AG04449 (cell line): ENCODE measurements around the gene IRS2.

Experiments
- CTCF ChIA-PET: fragments of 350-600 bp; formaldehyde crosslinking; extraction: SDS; loops from one replicate; lab custom pipeline; 2021; ENCODE audit warnings: antibody characterized with exemption; lab: Yijun Ruan, JAX
- POLR2A ChIA-PET: fragments of 400-600, 350-600 bp; formaldehyde crosslinking; extraction: SDS; loops from one replicate; lab custom pipeline; 2020; ENCODE audit warnings: antibody characterized with exemption, inconsistent platforms; lab: Yijun Ruan, JAX
- DNase-seq: peaks from one replicate; pipeline ENCODE4 v3.0.0-alpha.2; 2010; ENCODE audit warnings: low read depth, low spot score
- H3K4me3 ChIP-seq: 2 replicates; pipeline ENCODE4 v1.5.1; 2011; ENCODE audit warnings: low read depth, mild to moderate bottlenecking, control low read depth, low read length
- CTCF ChIP-seq: IDR thresholded peaks from one replicate; pipeline ENCODE4 v1.5.1; 2011; ENCODE audit warnings: mild to moderate bottlenecking, moderate library complexity, low read length, control low read depth, inconsistent platforms; ENCODE audit not compliant: insufficient read depth; ENCODE audit errors: missing control alignments

The IRS2 gene

DNA sequence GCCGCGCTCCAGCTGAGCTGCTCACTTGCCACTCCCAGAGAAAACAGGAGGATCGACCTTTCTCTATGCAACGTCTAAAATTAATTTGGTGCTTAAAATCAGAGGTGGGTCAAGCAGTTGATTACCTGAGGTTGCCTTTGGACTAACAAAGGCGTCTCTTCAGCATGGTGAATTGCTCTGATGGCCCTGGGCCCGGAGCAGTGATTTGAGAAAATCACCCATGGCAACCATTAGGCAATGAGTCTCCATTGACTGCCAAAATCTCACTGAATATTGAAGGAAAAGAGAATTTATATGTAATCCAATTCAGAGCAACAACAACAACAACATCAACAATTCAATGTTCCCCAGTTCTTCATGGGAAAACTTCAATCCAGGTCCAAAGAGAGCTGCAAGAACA is 61.8 kb downstream of the IRS2 start:
- ChIA-PET POLR2A (no interaction called here), CTCF (no interaction called here)
- DNase-seq: no peak
- H3K4me3 ChIP-seq: no peak overlapping the region
- no peak for TF ChIP-seq CTCF

DNA sequence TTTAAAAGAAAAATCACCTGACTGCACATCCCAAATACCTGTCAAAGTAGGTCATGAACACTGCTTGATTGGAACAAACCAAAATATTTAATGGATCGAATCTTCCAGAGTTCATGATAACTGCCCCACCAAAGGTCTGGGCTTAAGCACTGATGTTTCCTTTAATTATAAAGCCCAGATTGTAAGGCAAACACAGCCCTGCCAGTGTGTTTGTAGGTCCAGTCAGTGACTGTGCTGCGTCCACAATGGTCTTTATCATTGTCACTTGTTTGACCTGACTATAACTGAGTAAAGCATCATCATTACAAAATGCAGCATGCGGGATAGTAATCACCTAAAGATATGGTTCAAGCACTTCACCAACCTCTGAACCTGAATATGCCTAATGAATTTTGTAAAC is 63.3 kb downstream of the IRS2 start:
- ChIA-PET CTCF (no interaction called here), POLR2A (no interaction called here)
- no peak for TF ChIP-seq CTCF
- DNase-seq: no peak
- no peak overlapping the region for H3K4me3 ChIP-seq

- POLR2A ChIA-PET: no interaction called here
- H3K4me3 ChIP-seq: no peak overlapping the region
- TF ChIP-seq CTCF: no peak
- DNase-seq: no peak
- CTCF ChIA-PET: no interaction called here
Observed at GRCh38 chr13:109722068-109722467, 64.3 kb downstream of the IRS2 start.

DNA sequence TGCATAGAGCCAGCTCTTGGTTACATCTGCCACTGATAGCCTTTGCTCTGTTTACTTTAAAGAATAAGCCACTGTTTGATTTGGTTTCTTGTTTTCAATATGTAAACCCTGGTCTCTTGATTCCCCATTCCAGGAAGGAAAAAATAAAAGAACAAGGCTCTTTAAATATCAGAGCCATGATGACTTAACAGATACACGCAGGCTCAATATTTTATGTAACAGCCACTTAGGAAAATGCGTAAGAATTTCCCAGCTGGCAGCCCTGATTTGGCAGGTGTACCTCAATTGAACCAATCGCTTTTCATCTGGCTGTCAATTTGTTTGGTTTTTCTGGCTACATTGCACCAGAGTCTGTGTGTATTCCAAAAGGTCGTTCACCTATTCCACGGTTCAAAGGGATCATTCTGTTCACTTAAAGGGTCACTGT is 65.6 kb downstream of the IRS2 start:
- no peak for DNase-seq
- POLR2A ChIA-PET: no interaction called here
- no peak overlapping the region for H3K4me3 ChIP-seq
- no peak for TF ChIP-seq CTCF
- CTCF ChIA-PET: no interaction called here

GRCh38 chr13:109719962-109720646 is 66.3 kb downstream of the IRS2 start:
- no peak for DNase-seq
- no peak for TF ChIP-seq CTCF
- ChIA-PET CTCF (interaction anchor here (1.2 kb wide), 1 partner anchor 23 kb away, joined by 3 read pairs; no protein-coding TSS in a partner anchor), POLR2A (no interaction called here)
- no peak overlapping the region for H3K4me3 ChIP-seq

GRCh38 chr13:109718726-109719125 is 67.7 kb downstream of the IRS2 start:
- DNase-seq: no peak
- ChIA-PET POLR2A (no interaction called here), CTCF (no interaction called here)
- H3K4me3 ChIP-seq: no peak overlapping the region
- no peak for TF ChIP-seq CTCF
